Measurements from ENCODE around the gene NASP. TPM values are rescaled to one million over a fixed set of nuclear protein-coding genes. Genes with fewer than 3 reads are reported as not detected.
A peak's percentile ranks its signal among the peaks of the same experiment; 100 is the strongest.

NASP gene
- total and polyA plus RNA-seq, 2 of the 13 experiments (the other 11 are each of a cell fraction or from before 2014, with no cell fraction given): 132 to 256 TPM

DNA sequence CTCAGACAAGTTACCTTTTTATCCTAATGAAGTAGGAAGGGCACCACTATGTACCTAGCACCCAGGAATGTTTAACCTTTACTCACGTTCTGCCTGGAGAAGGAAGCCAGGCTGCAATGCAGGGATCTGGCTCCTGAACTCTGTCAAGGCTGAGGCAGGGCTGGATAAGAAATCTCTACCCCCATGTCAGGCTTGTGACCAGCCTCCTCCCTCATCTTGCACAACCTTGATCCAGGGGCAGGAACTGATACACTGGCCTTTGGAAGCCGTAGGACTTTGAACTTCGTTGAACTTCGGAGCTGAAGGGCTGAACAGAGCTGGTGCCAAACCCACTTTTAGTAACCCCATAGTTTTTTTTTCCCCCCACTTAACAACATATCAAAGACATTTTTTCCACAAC, 41.2 kb upstream of the NASP start (continued):
- TF ChIP-seq, protein P1, sequence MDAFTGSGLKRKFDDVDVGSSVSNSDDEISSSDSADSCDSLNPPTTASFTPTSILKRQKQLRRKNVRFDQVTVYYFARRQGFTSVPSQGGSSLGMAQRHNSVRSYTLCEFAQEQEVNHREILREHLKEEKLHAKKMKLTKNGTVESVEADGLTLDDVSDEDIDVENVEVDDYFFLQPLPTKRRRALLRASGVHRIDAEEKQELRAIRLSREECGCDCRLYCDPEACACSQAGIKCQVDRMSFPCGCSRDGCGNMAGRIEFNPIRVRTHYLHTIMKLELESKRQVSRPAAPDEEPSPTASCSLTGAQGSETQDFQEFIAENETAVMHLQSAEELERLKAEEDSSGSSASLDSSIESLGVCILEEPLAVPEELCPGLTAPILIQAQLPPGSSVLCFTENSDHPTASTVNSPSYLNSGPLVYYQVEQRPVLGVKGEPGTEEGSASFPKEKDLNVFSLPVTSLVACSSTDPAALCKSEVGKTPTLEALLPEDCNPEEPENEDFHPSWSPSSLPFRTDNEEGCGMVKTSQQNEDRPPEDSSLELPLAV (CRISPR knock-in tag; conservative IDR thresholded peaks at IDR 0.05; ENCODE audit: low read depth): no peak
- TF ChIP-seq ZNF205 (CRISPR knock-in tag; IDR thresholded peaks at IDR 0.05) (peak; percentile 70; the same call in 1 of the 2 replicates), ZNF331 (CRISPR knock-in tag; IDR thresholded peaks at IDR 0.05) (peak; percentile 86), GFI1 (CRISPR knock-in tag; IDR thresholded peaks at IDR 0.05; ENCODE audit: borderline replicate concordance) (peak; percentile 83; the same call in 1 of the 2 replicates), ZNF143 (CRISPR knock-in tag; IDR thresholded peaks at IDR 0.05) (no peak), CEBPB (IDR thresholded peaks at IDR 0.05; ENCODE audit: borderline replicate concordance, low read depth, low read length) (peak; percentile 97), PAWR (CRISPR knock-in tag; IDR thresholded peaks at IDR 0.05; ENCODE audit: borderline replicate concordance) (no peak), HMGA1 (CRISPR knock-in tag; conservative IDR thresholded peaks at IDR 0.05) (no peak), NFE2L2 (IDR thresholded peaks at IDR 0.05; ENCODE audit: low read length) (no peak), CREM (IDR thresholded peaks at IDR 0.05) (peak; percentile 40; the same call in 1 of the 2 replicates), CREM (CRISPR knock-in tag; IDR thresholded peaks at IDR 0.05) (no peak), ZNF556 (CRISPR knock-in tag; IDR thresholded peaks at IDR 0.05; ENCODE audit: borderline replicate concordance) (no peak), ZNF709 (CRISPR knock-in tag; IDR thresholded peaks at IDR 0.05) (no peak), FOXA1 (IDR thresholded peaks at IDR 0.05) (no peak), FOXA1 (CRISPR knock-in tag; IDR thresholded peaks at IDR 0.05) (peak; percentile 41), KDM4B (CRISPR knock-in tag; IDR thresholded peaks at IDR 0.05) (0 out of 2 replicates have a peak, but pooled peaks have one; percentile 40)
- TF ChIP-seq, protein P2, sequence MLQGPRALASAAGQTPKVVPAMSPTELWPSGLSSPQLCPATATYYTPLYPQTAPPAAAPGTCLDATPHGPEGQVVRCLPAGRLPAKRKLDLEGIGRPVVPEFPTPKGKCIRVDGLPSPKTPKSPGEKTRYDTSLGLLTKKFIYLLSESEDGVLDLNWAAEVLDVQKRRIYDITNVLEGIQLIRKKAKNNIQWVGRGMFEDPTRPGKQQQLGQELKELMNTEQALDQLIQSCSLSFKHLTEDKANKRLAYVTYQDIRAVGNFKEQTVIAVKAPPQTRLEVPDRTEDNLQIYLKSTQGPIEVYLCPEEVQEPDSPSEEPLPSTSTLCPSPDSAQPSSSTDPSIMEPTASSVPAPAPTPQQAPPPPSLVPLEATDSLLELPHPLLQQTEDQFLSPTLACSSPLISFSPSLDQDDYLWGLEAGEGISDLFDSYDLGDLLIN (CRISPR knock-in tag; IDR thresholded peaks at IDR 0.05; ENCODE audit: borderline replicate concordance): no peak
- TF ChIP-seq, protein P3, sequence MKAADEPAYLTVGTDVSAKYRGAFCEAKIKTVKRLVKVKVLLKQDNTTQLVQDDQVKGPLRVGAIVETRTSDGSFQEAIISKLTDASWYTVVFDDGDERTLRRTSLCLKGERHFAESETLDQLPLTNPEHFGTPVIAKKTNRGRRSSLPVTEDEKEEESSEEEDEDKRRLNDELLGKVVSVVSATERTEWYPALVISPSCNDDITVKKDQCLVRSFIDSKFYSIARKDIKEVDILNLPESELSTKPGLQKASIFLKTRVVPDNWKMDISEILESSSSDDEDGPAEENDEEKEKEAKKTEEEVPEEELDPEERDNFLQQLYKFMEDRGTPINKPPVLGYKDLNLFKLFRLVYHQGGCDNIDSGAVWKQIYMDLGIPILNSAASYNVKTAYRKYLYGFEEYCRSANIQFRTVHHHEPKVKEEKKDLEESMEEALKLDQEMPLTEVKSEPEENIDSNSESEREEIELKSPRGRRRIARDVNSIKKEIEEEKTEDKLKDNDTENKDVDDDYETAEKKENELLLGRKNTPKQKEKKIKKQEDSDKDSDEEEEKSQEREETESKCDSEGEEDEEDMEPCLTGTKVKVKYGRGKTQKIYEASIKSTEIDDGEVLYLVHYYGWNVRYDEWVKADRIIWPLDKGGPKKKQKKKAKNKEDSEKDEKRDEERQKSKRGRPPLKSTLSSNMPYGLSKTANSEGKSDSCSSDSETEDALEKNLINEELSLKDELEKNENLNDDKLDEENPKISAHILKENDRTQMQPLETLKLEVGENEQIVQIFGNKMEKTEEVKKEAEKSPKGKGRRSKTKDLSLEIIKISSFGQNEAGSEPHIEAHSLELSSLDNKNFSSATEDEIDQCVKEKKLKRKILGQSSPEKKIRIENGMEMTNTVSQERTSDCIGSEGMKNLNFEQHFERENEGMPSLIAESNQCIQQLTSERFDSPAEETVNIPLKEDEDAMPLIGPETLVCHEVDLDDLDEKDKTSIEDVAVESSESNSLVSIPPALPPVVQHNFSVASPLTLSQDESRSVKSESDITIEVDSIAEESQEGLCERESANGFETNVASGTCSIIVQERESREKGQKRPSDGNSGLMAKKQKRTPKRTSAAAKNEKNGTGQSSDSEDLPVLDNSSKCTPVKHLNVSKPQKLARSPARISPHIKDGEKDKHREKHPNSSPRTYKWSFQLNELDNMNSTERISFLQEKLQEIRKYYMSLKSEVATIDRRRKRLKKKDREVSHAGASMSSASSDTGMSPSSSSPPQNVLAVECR (CRISPR knock-in tag; IDR thresholded peaks at IDR 0.05; ENCODE audit: borderline replicate concordance): peak; percentile 50; the same call in 1 of the 2 replicates
- TF ChIP-seq, protein P4, sequence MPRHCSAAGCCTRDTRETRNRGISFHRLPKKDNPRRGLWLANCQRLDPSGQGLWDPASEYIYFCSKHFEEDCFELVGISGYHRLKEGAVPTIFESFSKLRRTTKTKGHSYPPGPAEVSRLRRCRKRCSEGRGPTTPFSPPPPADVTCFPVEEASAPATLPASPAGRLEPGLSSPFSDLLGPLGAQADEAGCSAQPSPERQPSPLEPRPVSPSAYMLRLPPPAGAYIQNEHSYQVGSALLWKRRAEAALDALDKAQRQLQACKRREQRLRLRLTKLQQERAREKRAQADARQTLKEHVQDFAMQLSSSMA (CRISPR knock-in tag; IDR thresholded peaks at IDR 0.05): no peak
- TF ChIP-seq, protein P5, sequence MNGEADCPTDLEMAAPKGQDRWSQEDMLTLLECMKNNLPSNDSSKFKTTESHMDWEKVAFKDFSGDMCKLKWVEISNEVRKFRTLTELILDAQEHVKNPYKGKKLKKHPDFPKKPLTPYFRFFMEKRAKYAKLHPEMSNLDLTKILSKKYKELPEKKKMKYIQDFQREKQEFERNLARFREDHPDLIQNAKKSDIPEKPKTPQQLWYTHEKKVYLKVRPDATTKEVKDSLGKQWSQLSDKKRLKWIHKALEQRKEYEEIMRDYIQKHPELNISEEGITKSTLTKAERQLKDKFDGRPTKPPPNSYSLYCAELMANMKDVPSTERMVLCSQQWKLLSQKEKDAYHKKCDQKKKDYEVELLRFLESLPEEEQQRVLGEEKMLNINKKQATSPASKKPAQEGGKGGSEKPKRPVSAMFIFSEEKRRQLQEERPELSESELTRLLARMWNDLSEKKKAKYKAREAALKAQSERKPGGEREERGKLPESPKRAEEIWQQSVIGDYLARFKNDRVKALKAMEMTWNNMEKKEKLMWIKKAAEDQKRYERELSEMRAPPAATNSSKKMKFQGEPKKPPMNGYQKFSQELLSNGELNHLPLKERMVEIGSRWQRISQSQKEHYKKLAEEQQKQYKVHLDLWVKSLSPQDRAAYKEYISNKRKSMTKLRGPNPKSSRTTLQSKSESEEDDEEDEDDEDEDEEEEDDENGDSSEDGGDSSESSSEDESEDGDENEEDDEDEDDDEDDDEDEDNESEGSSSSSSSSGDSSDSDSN (CRISPR knock-in tag; IDR thresholded peaks at IDR 0.05): peak; percentile 46; the same call in 1 of the 2 replicates

Measured in HepG2 (cell line).